DOHH2 (cell line): ENCODE measurements around the gene AKAP8L.

Source experiments
- H3F3A ChIP-seq: fragments of 200-600 bp; sonication (generic), shearing (Covaris generic); 2 replicates; pipeline ENCODE4 v1.6.0; 2016; ENCODE audit warnings: antibody characterized with exemption, mild to moderate bottlenecking; ENCODE audit not compliant: control insufficient read depth, insufficient read depth
- H3K27ac ChIP-seq: fragments of 200-600 bp; sonication (generic); 2 replicates; pipeline ENCODE4 v1.5.1; 2014; ENCODE audit warnings: low read depth, mild to moderate bottlenecking, low read length, moderate library complexity
- H3K27me3 ChIP-seq: fragments of 200-600 bp; sonication (generic); 2 replicates; pipeline ENCODE4 v1.6.1; 2014; ENCODE audit warnings: mild to moderate bottlenecking, low read length, mixed read lengths; ENCODE audit not compliant: control insufficient read depth
- H3K36me3 ChIP-seq: fragments of 200-600 bp; sonication (generic); 2 replicates; pipeline ENCODE4 v1.6.1; 2014; ENCODE audit warnings: mild to moderate bottlenecking, low read length, moderate library complexity, mixed read lengths; ENCODE audit not compliant: control insufficient read depth
- H3K4me1 ChIP-seq: fragments of 200-600 bp; sonication (generic); 2 replicates; pipeline ENCODE4 v1.6.1; 2014; ENCODE audit warnings: mild to moderate bottlenecking, low read length, mixed read lengths; ENCODE audit not compliant: control insufficient read depth
- H3K4me2 ChIP-seq: fragments of 200-600 bp; sonication (generic); 2 replicates; pipeline ENCODE4 v1.6.0; 2014; ENCODE audit warnings: mild to moderate bottlenecking, low read length, moderate library complexity
- H3K4me3 ChIP-seq: fragments of 200-600 bp; sonication (generic); 2 replicates; pipeline ENCODE4 v1.5.1; 2014; ENCODE audit warnings: mild to moderate bottlenecking, low read length, mixed read lengths
- H3K79me2 ChIP-seq: fragments of 200-600 bp; sonication (generic); 2 replicates; pipeline ENCODE4 v1.6.1; 2014; ENCODE audit warnings: mild to moderate bottlenecking, low read length, mixed read lengths; ENCODE audit not compliant: control insufficient read depth
- H3K9me2 ChIP-seq: fragments of 200-600 bp; sonication (generic); replicated peaks from 2 replicates; pipeline ENCODE4 v1.6.1; 2014; ENCODE audit warnings: mild to moderate bottlenecking, low read length, mixed read lengths; ENCODE audit not compliant: control insufficient read depth
- H3K9me3 ChIP-seq: fragments of 200-600 bp; sonication (generic); 2 replicates; pipeline ENCODE4 v1.6.1; 2014; ENCODE audit warnings: antibody characterized with exemption, low read length, mixed read lengths; ENCODE audit not compliant: control insufficient read depth, insufficient read depth
- H4K20me1 ChIP-seq: fragments of 200-600 bp; sonication (generic); 2 replicates; pipeline ENCODE4 v1.6.0; 2014; ENCODE audit warnings: low read depth, mild to moderate bottlenecking, antibody characterized with exemption, low read length, moderate library complexity; ENCODE audit not compliant: control insufficient read depth, insufficient read depth
- CTCF ChIP-seq: fragments of 200-600 bp; sonication (generic); IDR thresholded peaks from one replicate; pipeline ENCODE4 v1.5.1; 2014; ENCODE audit warnings: antibody characterized with exemption, mild to moderate bottlenecking, low read depth, low read length; ENCODE audit not compliant: poor library complexity, severe bottlenecking
- EZH2phosphoT487 ChIP-seq: fragments of 200-600 bp; sonication (generic); IDR thresholded peaks from 2 replicates; pipeline ENCODE4 v1.6.1; 2017; ENCODE audit warnings: borderline replicate concordance, mild to moderate bottlenecking, antibody characterized with exemption, low read length, moderate library complexity, mixed read lengths

The AKAP8L gene

GRCh38 chr19:15455996-15456395 is 37.2 kb upstream of the AKAP8L start:
- Histone ChIP-seq H3K79me2 (no peaks in the 10 kb centered on the region), H3K4me3 (no peak overlapping the region), H3K9me2 (no peaks in the 10 kb centered on the region), H4K20me1 (no peaks in the 10 kb centered on the region), H3K27me3 (no peaks in the 10 kb centered on the region), H3K27ac (no peak overlapping the region), H3K4me1 (no peaks in the 10 kb centered on the region), H3K9me3 (no peaks in the 10 kb centered on the region), H3K4me2 (no peak overlapping the region), H3F3A (peaks cover 12% of the 10 kb centered on the region), H3K36me3 (peaks cover 32% of the 10 kb centered on the region)
- TF ChIP-seq EZH2phosphoT487 (no peak), CTCF (no peak)

GRCh38 chr19:15453906-15454860 is 35.4 kb upstream of the AKAP8L start:
- Histone ChIP-seq H3K4me3 (no peak overlapping the region), H3K27me3 (no peaks in the 10 kb centered on the region), H3K9me2 (no peaks in the 10 kb centered on the region; the same call in 1 of the 2 replicates), H3K27ac (no peak overlapping the region), H3K4me1 (peaks cover 7% of the 10 kb centered on the region), H3F3A (peaks cover 21% of the 10 kb centered on the region), H3K4me2 (no peak overlapping the region), H3K9me3 (no peaks in the 10 kb centered on the region), H3K79me2 (no peaks in the 10 kb centered on the region), H3K36me3 (peaks cover 32% of the 10 kb centered on the region), H4K20me1 (no peaks in the 10 kb centered on the region)
- TF ChIP-seq EZH2phosphoT487: no peak
- no peak for TF ChIP-seq CTCF

GRCh38 chr19:15453091-15453578 is 34.3 kb upstream of the AKAP8L start:
- Histone ChIP-seq H3K4me1 (peaks cover 18% of the 10 kb centered on the region), H4K20me1 (no peaks in the 10 kb centered on the region), H3K36me3 (peaks cover 32% of the 10 kb centered on the region), H3F3A (peaks cover 21% of the 10 kb centered on the region), H3K4me3 (no peak overlapping the region), H3K4me2 (no peak overlapping the region), H3K27ac (no peak overlapping the region), H3K9me3 (no peaks in the 10 kb centered on the region), H3K79me2 (no peaks in the 10 kb centered on the region), H3K9me2 (no peaks in the 10 kb centered on the region; the same call in 1 of the 2 replicates), H3K27me3 (peaks cover 6% of the 10 kb centered on the region; the same call in 1 of the 2 replicates)
- TF ChIP-seq CTCF (no peak), EZH2phosphoT487 (no peak)
